Endothelial cell (in vitro differentiated cells): ENCODE measurements around the gene KRTAP12-1. TPM values are rescaled to one million over a fixed set of nuclear protein-coding genes. Genes with fewer than 3 reads are reported as not detected.
A peak's percentile ranks its signal among the peaks of the same experiment; 100 is the strongest.
"Not testable (repeated sequence)": the region's sequence is repeated elsewhere in the genome, so short reads cannot be mapped to it uniquely, and the experiment has no call there.

Source experiments
- DNase-seq: peaks from one replicate; pipeline ENCODE4 v3.0.0; 2021; ENCODE audit warnings: low spot score
- H3K27ac Mint-ChIP-seq: one replicate; pipeline ENCODE4 v1.8.0; 2021; ENCODE audit warnings: mixed read lengths, inconsistent platforms; ENCODE audit not compliant: unreplicated experiment
- H3K27me3 Mint-ChIP-seq: one replicate; pipeline ENCODE4 v1.8.0; 2021; ENCODE audit warnings: mild to moderate bottlenecking, moderate library complexity, mixed read lengths, inconsistent platforms; ENCODE audit not compliant: unreplicated experiment
- H3K36me3 Mint-ChIP-seq: one replicate; pipeline ENCODE4 v1.8.0; 2021; ENCODE audit warnings: mild to moderate bottlenecking, low read depth, mixed read lengths, inconsistent platforms; ENCODE audit not compliant: unreplicated experiment
- H3K4me1 Mint-ChIP-seq: one replicate; pipeline ENCODE4 v1.8.0; 2021; ENCODE audit warnings: mild to moderate bottlenecking, mixed read lengths, inconsistent platforms; ENCODE audit not compliant: unreplicated experiment
- H3K4me3 Mint-ChIP-seq: one replicate; pipeline ENCODE4 v1.8.0; 2021; ENCODE audit warnings: mild to moderate bottlenecking, mixed read lengths, inconsistent platforms; ENCODE audit not compliant: unreplicated experiment
- H3K9me3 Mint-ChIP-seq: one replicate; pipeline ENCODE4 v1.8.0; 2021; ENCODE audit warnings: mixed read lengths, inconsistent platforms; ENCODE audit not compliant: unreplicated experiment
- total RNA-seq: library from RNA; stranded (reverse); fragmentation: NEBNext Ultra II Directional; extraction: Animal tissue kit (Norgen Biotek cat#: 25700); gene quantifications from one replicate; pipeline ENCODE4 v1.2.1, GENCODE V29; 2021; ENCODE audit not compliant: unreplicated experiment
- TF ChIP-seq, protein P1 (sequence below): fragments of 200-600 bp; sonication (generic); IDR thresholded peaks from one replicate; pipeline ENCODE4 v1.5.0; 2021; ENCODE audit warnings: antibody characterized with exemption; ENCODE audit not compliant: unreplicated experiment

Gene KRTAP12-1
- total RNA-seq, 1 donor from 2014 or later: not detected

DNA sequence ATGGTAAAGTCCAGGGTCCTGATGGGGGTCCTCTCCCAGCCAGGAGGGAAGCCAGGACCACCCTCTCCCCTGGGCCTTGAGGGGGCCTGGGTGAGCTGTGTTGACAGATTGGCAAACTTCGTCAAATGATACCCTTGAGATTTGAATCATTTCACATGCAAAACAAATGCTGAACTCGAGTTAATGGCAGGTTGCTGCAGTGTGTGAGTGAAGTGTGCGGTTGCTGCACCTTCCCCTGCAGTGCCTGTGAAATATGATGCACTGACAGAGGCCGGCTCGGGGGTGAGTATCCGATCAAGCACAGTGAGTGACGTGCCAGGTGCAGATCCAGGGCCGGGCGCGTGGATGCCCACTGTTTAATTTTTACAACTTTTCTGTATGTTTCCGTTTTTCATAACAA lies 5.7 kb upstream of the KRTAP12-1 start:
- H3K4me3 Mint-ChIP-seq: no peak overlapping the region
- no peak overlapping the region for H3K27ac Mint-ChIP-seq
- no peaks in the 10 kb centered on the region for H3K9me3 Mint-ChIP-seq
- TF ChIP-seq, protein P1, sequence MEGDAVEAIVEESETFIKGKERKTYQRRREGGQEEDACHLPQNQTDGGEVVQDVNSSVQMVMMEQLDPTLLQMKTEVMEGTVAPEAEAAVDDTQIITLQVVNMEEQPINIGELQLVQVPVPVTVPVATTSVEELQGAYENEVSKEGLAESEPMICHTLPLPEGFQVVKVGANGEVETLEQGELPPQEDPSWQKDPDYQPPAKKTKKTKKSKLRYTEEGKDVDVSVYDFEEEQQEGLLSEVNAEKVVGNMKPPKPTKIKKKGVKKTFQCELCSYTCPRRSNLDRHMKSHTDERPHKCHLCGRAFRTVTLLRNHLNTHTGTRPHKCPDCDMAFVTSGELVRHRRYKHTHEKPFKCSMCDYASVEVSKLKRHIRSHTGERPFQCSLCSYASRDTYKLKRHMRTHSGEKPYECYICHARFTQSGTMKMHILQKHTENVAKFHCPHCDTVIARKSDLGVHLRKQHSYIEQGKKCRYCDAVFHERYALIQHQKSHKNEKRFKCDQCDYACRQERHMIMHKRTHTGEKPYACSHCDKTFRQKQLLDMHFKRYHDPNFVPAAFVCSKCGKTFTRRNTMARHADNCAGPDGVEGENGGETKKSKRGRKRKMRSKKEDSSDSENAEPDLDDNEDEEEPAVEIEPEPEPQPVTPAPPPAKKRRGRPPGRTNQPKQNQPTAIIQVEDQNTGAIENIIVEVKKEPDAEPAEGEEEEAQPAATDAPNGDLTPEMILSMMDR: no peak
- H3K27me3 Mint-ChIP-seq: peaks cover 9% of the 10 kb centered on the region
- H3K36me3 Mint-ChIP-seq: no peaks in the 10 kb centered on the region
- DNase-seq: no peak
- H3K4me1 Mint-ChIP-seq: peaks cover 5% of the 10 kb centered on the region

DNA sequence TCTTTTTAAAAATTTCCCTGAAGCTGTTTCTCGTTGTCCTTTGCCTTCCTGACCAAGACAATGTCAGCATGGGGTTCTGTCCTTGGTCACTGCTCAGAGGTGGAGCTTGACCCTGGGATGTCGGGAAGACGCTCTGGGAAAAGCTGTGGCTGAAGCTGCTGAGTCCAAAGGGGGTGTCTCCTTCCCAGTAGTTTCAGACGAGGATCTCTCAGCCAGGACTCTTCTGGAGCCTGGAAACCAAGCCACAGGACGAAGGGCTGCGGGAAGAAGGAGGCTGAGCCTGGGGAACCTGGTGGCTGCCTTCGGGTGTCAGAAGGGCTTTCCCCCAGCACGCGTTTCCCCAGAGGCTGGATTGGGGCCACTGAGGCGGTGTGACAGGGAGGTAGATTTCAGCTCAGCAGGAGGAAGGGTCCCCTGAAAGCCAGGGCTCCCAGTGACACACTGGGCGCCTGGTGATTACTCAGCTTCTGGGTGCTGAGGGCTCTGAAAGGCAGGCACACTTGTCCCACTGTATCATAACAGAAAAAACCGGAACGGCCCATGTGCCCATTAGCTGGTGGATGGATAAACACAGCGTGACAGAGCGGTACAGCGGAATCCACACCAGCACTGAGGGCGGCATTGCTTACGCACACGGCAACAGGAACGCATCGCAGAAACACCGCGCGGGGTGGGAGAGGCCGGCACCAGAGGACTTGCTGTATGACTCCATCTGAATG lies 5.0 kb upstream of the KRTAP12-1 start:
- TF ChIP-seq, protein P1: no peak
- H3K27me3 Mint-ChIP-seq: peaks cover 9% of the 10 kb centered on the region
- H3K36me3 Mint-ChIP-seq: no peaks in the 10 kb centered on the region
- H3K4me3 Mint-ChIP-seq: no peak overlapping the region
- peak overlapping the region; percentile 24 for H3K27ac Mint-ChIP-seq
- no peak for DNase-seq
- peaks cover 5% of the 10 kb centered on the region for H3K4me1 Mint-ChIP-seq
- no peaks in the 10 kb centered on the region for H3K9me3 Mint-ChIP-seq

DNA sequence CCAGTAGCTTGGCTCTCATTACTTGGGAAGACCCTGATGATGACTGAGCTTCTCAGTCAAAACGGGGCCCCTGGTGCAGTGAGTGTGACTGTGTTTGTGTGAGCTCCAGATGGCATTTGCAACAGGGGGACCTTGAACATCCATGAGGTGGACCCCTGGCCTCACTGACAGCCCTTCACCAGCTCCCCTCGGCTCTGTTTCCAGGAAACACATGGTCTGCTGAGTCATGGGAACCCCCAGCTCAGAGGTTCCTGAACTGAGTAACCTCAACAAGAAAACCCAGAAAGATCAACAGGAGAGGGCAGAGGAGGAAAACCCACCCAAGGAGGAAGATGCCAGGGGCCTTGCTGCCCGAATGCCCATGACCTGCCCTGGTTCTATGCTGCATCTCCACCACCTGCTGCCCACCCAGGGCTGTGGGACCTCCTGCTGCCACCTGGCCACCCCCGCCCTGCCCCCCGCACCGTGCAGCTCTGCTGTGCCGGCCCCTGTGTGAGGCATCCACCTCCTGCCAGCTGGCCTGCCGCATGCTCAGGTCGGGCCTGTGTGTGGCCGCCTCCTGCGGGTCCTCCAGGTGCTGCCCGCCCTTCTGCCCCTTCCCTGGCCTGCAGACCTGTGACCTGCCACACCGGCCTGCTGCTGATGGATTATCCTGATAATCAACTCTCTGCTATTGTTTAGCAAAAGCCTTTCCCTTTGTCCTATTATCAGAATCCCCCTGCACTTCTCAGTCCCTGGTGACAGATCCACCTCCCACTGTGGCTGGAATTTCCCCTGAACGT lies 4.2 kb upstream of the KRTAP12-1 start:
- TF ChIP-seq, protein P1: no peak
- Mint-ChIP-seq H3K27me3 (peaks cover 9% of the 10 kb centered on the region), H3K27ac (peak overlapping the region; percentile 24), H3K36me3 (no peaks in the 10 kb centered on the region), H3K9me3 (no peaks in the 10 kb centered on the region), H3K4me3 (no peak overlapping the region), H3K4me1 (peaks cover 5% of the 10 kb centered on the region)
- DNase-seq: no peak

DNA sequence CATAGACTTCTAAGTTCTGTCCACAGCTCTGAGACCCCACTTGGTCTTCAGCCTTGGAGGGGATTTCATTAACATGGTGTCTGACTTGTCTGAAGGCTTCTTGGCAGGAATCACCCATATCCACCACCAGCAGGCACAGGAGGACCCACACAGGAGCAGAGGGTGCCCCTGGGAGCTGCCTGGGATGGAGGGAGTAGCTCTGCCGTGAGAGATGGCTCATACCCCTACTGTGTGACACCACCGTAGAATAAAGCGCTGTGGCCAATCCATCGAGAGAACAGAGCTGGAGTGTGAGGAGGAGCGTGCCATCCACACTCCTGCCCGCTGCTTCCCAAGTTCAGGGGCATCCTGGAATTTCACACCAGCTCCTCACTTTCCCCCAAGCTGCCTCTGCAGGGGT lies 3.1 kb upstream of the KRTAP12-1 start:
- peaks cover 11% of the 10 kb centered on the region for H3K27me3 Mint-ChIP-seq
- not testable (repeated sequence) for H3K27ac Mint-ChIP-seq, H3K36me3 Mint-ChIP-seq, H3K9me3 Mint-ChIP-seq, DNase-seq, H3K4me1 Mint-ChIP-seq, H3K4me3 Mint-ChIP-seq

DNA sequence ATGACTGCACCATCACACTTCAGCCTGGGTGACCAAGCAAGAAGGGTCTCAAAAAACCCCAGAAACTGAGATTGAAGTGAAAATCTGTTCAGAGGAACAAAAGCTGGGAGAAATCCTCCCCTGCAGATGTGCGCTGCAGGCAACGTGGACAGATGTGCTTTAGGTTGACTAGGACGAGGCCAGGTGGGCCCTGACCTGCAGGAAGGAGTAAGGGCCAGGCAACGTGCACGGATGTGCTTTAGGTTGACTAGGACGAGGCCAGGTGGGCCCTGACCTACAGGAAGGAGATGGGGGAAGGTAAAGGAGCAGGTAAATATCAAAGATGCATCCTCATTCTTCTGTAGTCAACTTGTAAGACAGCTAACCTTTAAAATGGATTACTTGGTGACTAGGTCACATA lies 2.5 kb upstream of the KRTAP12-1 start:
- H3K4me1 Mint-ChIP-seq: peaks cover 5% of the 10 kb centered on the region
- no peak overlapping the region for H3K4me3 Mint-ChIP-seq
- TF ChIP-seq, protein P1: no peak
- no peaks in the 10 kb centered on the region for H3K36me3 Mint-ChIP-seq
- peaks cover 11% of the 10 kb centered on the region for H3K27me3 Mint-ChIP-seq
- no peak overlapping the region for H3K27ac Mint-ChIP-seq
- H3K9me3 Mint-ChIP-seq: no peaks in the 10 kb centered on the region
- no peak for DNase-seq
